ENCODE data around the gene NT5DC3. TPM values are rescaled to one million over a fixed set of nuclear protein-coding genes. Genes with fewer than 3 reads are reported as not detected.

Gene NT5DC3
- total RNA-seq, 1 experiment from 2014 or later = 9.0 TPM

GRCh38 chr12:103756443-103756842 lies 84.6 kb downstream of the NT5DC3 start:
- no peak for DNase-seq (ENCODE audit: low spot score)

- no peak for DNase-seq (ENCODE audit: low spot score)
Observed at GRCh38 chr12:103755425-103755824, 85.6 kb downstream of the NT5DC3 start.

- no peak for DNase-seq (ENCODE audit: low spot score)
Observed at GRCh38 chr12:103751600-103751999, 89.4 kb downstream of the NT5DC3 start.

GRCh38 chr12:103751171-103751570 lies 89.9 kb downstream of the NT5DC3 start:
- DNase-seq (ENCODE audit: low spot score) = no peak

- no peak for DNase-seq (ENCODE audit: low spot score)
Observed at GRCh38 chr12:103748875-103749274, 92.2 kb downstream of the NT5DC3 start.

- DNase-seq (ENCODE audit: low spot score) = no peak
Observed at GRCh38 chr12:103748002-103748401, 93.0 kb downstream of the NT5DC3 start.

GRCh38 chr12:103745962-103746361 lies 95.1 kb downstream of the NT5DC3 start:
- DNase-seq (ENCODE audit: low spot score) = peak; percentile 15

- DNase-seq (ENCODE audit: low spot score) = no peak
Observed at GRCh38 chr12:103743788-103744187, 97.2 kb downstream of the NT5DC3 start.

GRCh38 chr12:103742349-103742932 lies 98.6 kb downstream of the NT5DC3 start:
- peak; percentile 49 for DNase-seq (ENCODE audit: low spot score)

GRCh38 chr12:103737881-103738280 lies 103.2 kb downstream of the NT5DC3 start:
- DNase-seq (ENCODE audit: low spot score) = no peak

- no peak for DNase-seq (ENCODE audit: low spot score)
Observed at GRCh38 chr12:103736572-103736971, 104.5 kb downstream of the NT5DC3 start.

- DNase-seq (ENCODE audit: low spot score) = no peak
Observed at GRCh38 chr12:103735291-103735690, 105.7 kb downstream of the NT5DC3 start.

- no peak for DNase-seq (ENCODE audit: low spot score)
Observed at GRCh38 chr12:103734863-103735262, 106.2 kb downstream of the NT5DC3 start.

- no peak for DNase-seq (ENCODE audit: low spot score)
Observed at GRCh38 chr12:103731539-103731938, 109.5 kb downstream of the NT5DC3 start.

- DNase-seq (ENCODE audit: low spot score) = no peak
Observed at GRCh38 chr12:103729499-103729898, 111.5 kb downstream of the NT5DC3 start.

GRCh38 chr12:103728323-103728722 lies 112.7 kb downstream of the NT5DC3 start:
- no peak for DNase-seq (ENCODE audit: low spot score)

GRCh38 chr12:103727638-103728037 lies 113.4 kb downstream of the NT5DC3 start:
- no peak for DNase-seq (ENCODE audit: low spot score)

GRCh38 chr12:103725398-103725797 lies 115.6 kb downstream of the NT5DC3 start:
- no peak for DNase-seq (ENCODE audit: low spot score)

Other genes starting within 250 kb of the NT5DC3 start
- 202 and 209 TPM in 2 replicates for gene HSP90B1, start 89.2 kb upstream of the NT5DC3 start, total RNA-seq (2014; rRNA removed; shearing (Covaris generic))
- gene TDG, start 124.6 kb upstream of the NT5DC3 start, total RNA-seq (2014; rRNA removed; shearing (Covaris generic)) = 28.8 and 32.0 TPM in 2 replicates
- not detected in 2 replicates for gene GLT8D2, start 209.0 kb upstream of the NT5DC3 start, total RNA-seq (2014; rRNA removed; shearing (Covaris generic))
- 0.97 and 1.4 TPM in 2 replicates for gene HCFC2, start 223.3 kb upstream of the NT5DC3 start, total RNA-seq (2014; rRNA removed; shearing (Covaris generic))

Data from HT-29 (cell line).